OCI-LY7 (cell line): Measurements from ENCODE around the gene FRRS1L. TPM values are rescaled to one million over a fixed set of nuclear protein-coding genes. Genes with fewer than 3 reads are reported as not detected.

Experiments
- Bru-seq: library from RNA; stranded (reverse); fragments of 400-500 nt; gene quantifications from one replicate; lab custom pipeline; 2021; lab: Mats Ljungman, UMichigan
- BruChase-seq, 2 experiments: library from RNA; stranded (reverse); fragments of 400-500 nt; gene quantifications; one replicate each; lab custom pipeline; 2021; lab: Mats Ljungman, UMichigan
- BruUV-seq: library from RNA; stranded (reverse); fragments of 400-500 nt; replicated peaks from 2 replicates; lab custom pipeline; 2021; lab: Mats Ljungman, UMichigan
- CTCF ChIA-PET: fragments of 300-600 bp; sonication (Branson Sonifier 250); formaldehyde crosslinking; loops from one replicate; lab custom pipeline; 2022; ENCODE audit warnings: antibody characterized with exemption; ENCODE audit not compliant: unreplicated experiment; lab: Charles Lee
- POLR2A ChIA-PET: fragments of 300-600 bp; sonication (Branson Sonifier 250); formaldehyde crosslinking; loops from one replicate; lab custom pipeline; 2022; ENCODE audit warnings: antibody characterized with exemption; lab: Charles Lee
- DNase-seq: peaks from one replicate; pipeline ENCODE4 v3.0.0-alpha.2; 2015; ENCODE audit warnings: low spot score
- H2AFZ ChIP-seq: fragments of 200-600 bp; sonication (generic), shearing (Covaris generic); 2 replicates; pipeline ENCODE4 v1.6.1; 2014; ENCODE audit warnings: mild to moderate bottlenecking, antibody characterized with exemption, low read length, moderate library complexity
- H3K27ac ChIP-seq: fragments of 200-600 bp; sonication (generic); 2 replicates; pipeline ENCODE4 v1.5.1; 2014; ENCODE audit warnings: mixed run types, low read depth, mild to moderate bottlenecking, moderate library complexity, low read length, inconsistent platforms; ENCODE audit not compliant: poor library complexity, severe bottlenecking
- H3K36me3 ChIP-seq: fragments of 200-600 bp; sonication (generic); 2 replicates; pipeline ENCODE4 v1.6.1; 2014; ENCODE audit warnings: mild to moderate bottlenecking, antibody characterized with exemption, low read length, moderate library complexity, mixed read lengths; ENCODE audit not compliant: insufficient read depth
- H3K4me1 ChIP-seq: fragments of 200-600 bp; sonication (generic); 2 replicates; pipeline ENCODE4 v1.5.1; 2014; ENCODE audit warnings: mild to moderate bottlenecking, low read length; ENCODE audit not compliant: insufficient read depth, poor library complexity, severe bottlenecking
- H3K4me2 ChIP-seq: fragments of 200-600 bp; sonication (generic); 2 replicates; pipeline ENCODE4 v1.6.1; 2014; ENCODE audit warnings: mild to moderate bottlenecking, low read length
- H3K4me3 ChIP-seq: fragments of 200-600 bp; sonication (generic); 2 replicates; pipeline ENCODE4 v1.5.1; 2014; ENCODE audit warnings: mild to moderate bottlenecking, low read depth, low read length; ENCODE audit not compliant: poor library complexity, severe bottlenecking
- H3K79me2 ChIP-seq: fragments of 200-600 bp; sonication (generic); 2 replicates; pipeline ENCODE4 v1.6.1; 2016; ENCODE audit warnings: low read depth, mild to moderate bottlenecking, low read length, moderate library complexity, mixed read lengths; ENCODE audit not compliant: insufficient read depth
- H3K9me2 ChIP-seq: fragments of 200-600 bp; sonication (generic); 2 replicates; pipeline ENCODE4 v1.6.1; 2016; ENCODE audit warnings: mild to moderate bottlenecking, low read length, mixed read lengths; ENCODE audit not compliant: insufficient read depth
- H3K9me3 ChIP-seq: fragments of 200-600 bp; sonication (generic); 2 replicates; pipeline ENCODE4 v1.6.1; 2014; ENCODE audit warnings: mild to moderate bottlenecking, mixed run types, low read length, mixed read lengths
- H4K20me1 ChIP-seq: fragments of 200-600 bp; sonication (generic); 2 replicates; pipeline ENCODE4 v1.6.1; 2014; ENCODE audit warnings: mild to moderate bottlenecking, antibody characterized with exemption, low read length, moderate library complexity, mixed read lengths; ENCODE audit not compliant: insufficient read depth
- EZH2phosphoT487 ChIP-seq: fragments of 200-600 bp; sonication (generic); IDR thresholded peaks from 2 replicates; pipeline ENCODE4 v1.6.1; 2018; ENCODE audit warnings: low read depth, borderline replicate concordance, mild to moderate bottlenecking, mixed run types, antibody characterized with exemption, low read length, moderate library complexity, mixed read lengths
- intact Hi-C: fragments of 100-400 bp; cut with micrococcal nuclease; formaldehyde crosslinking; loops from one replicate; pipeline ENCODE4 v1.10.0; 2022; ENCODE audit not compliant: unreplicated experiment
- long read RNA-seq: library from polyadenylated mRNA; stranded (forward); transcript quantifications from one replicate; pipeline ENCODE4 v2.0.0, GENCODE V29; 2022
- total RNA-seq, 2 experiments: library from RNA; depleted of rRNA in 1 of 2; stranded (reverse); fragments of >200 nt in 1 of 2; shearing (Covaris generic) in 1 of 2; gene quantifications; 2 replicates each; pipeline ENCODE4 v1.2.3, GENCODE V29; 2014 to 2022
- TF ChIP-seq, protein P1 (sequence below): fragments of 200-600 bp; sonication (generic); conservative IDR thresholded peaks from 2 replicates; pipeline ENCODE4 v1.5.1; 2014; ENCODE audit warnings: mild to moderate bottlenecking, antibody characterized with exemption, low read length, moderate library complexity, mixed read lengths

FRRS1L gene
- not detected in 2 replicates for total RNA-seq (2014; rRNA removed; shearing (Covaris generic))
- total RNA-seq (2022): not detected in 2 replicates
- not detected for Bru-seq, nascent RNA
- not detected for BruChase-seq, experiment 1, labeled RNA remaining after a 6-hour chase
- not detected for BruChase-seq, experiment 2, labeled RNA remaining after a 2-hour chase
- long read RNA-seq: 0 reads

GRCh38 chr9:109166771-109167601 lies at the start of gene FRRS1L:
Gene FRRS1L, minus strand, starts transcription at chr9:109167249. Its CDS starts 111 bp downstream, at chr9:109167138.
- no TSS peak for BruUV-seq
- CTCF ChIA-PET: interaction anchor here (0.6 kb wide), 1 partner anchor 409 kb away, joined by 13 read pairs; no protein-coding TSS in a partner anchor
- POLR2A ChIA-PET: no interaction called here

GRCh38 chr9:109214414-109214813 lies 47.4 kb upstream of the FRRS1L start:
- H3K4me1 ChIP-seq: no peaks in the 10 kb centered on the region
- intact Hi-C loops: no loop called here
- H3K27ac ChIP-seq: no peak overlapping the region
- no peak overlapping the region for H2AFZ ChIP-seq
- H3K9me2 ChIP-seq: no peaks in the 10 kb centered on the region
- H4K20me1 ChIP-seq: no peaks in the 10 kb centered on the region
- no peak overlapping the region for H3K4me2 ChIP-seq
- no peaks in the 10 kb centered on the region for H3K36me3 ChIP-seq
- ChIA-PET POLR2A (no interaction called here), CTCF (no interaction called here)
- no peak overlapping the region for H3K4me3 ChIP-seq
- BruUV-seq: no TSS peak
- DNase-seq: no peak
- H3K9me3 ChIP-seq: no peaks in the 10 kb centered on the region
- H3K79me2 ChIP-seq: no peaks in the 10 kb centered on the region
- TF ChIP-seq, protein P1, sequence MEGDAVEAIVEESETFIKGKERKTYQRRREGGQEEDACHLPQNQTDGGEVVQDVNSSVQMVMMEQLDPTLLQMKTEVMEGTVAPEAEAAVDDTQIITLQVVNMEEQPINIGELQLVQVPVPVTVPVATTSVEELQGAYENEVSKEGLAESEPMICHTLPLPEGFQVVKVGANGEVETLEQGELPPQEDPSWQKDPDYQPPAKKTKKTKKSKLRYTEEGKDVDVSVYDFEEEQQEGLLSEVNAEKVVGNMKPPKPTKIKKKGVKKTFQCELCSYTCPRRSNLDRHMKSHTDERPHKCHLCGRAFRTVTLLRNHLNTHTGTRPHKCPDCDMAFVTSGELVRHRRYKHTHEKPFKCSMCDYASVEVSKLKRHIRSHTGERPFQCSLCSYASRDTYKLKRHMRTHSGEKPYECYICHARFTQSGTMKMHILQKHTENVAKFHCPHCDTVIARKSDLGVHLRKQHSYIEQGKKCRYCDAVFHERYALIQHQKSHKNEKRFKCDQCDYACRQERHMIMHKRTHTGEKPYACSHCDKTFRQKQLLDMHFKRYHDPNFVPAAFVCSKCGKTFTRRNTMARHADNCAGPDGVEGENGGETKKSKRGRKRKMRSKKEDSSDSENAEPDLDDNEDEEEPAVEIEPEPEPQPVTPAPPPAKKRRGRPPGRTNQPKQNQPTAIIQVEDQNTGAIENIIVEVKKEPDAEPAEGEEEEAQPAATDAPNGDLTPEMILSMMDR: no peak
- no peak for TF ChIP-seq EZH2phosphoT487

More at GRCh38 chr9:109166771-109167601, at the start of gene FRRS1L:
- intact Hi-C loops: no loop called here
- Histone ChIP-seq H4K20me1 (no peaks in the 10 kb centered on the region), H3K4me3 (no peak within 1 kb of the TSS), H3K9me2 (no peaks in the 10 kb centered on the region), H3K36me3 (no peaks in the 10 kb centered on the region), H3K4me1 (peaks cover 10% of the 10 kb centered on the region), H3K79me2 (no peaks in the 10 kb centered on the region), H2AFZ (no peak within 1 kb of the TSS), H3K27ac (no peak within 1 kb of the TSS), H3K9me3 (no peaks in the 10 kb centered on the region), H3K4me2 (no peak within 1 kb of the TSS)
- no peak for DNase-seq
- TF ChIP-seq, protein P1: no peak
- no peak for TF ChIP-seq EZH2phosphoT487
